Thyroid gland (tissue), 4 donors: ENCODE data around the gene INPP5F. TPM values are rescaled to one million over a fixed set of nuclear protein-coding genes. Genes with fewer than 3 reads are reported as not detected.

ENCODE experiments used
- DNase-seq, 2 donors: peaks; one replicate each; pipeline ENCODE4 v3.0.0-alpha.2; 2019
- H3K27ac ChIP-seq, 3 donors: fragments of 200-600 bp; sonication (generic); 1 replicate in 2 of 3; 2 replicates in 1 of 3; pipeline ENCODE4 v1.5.1; 2016 to 2019; ENCODE audit warnings: mild to moderate bottlenecking in 1 of 3, moderate library complexity in 1 of 3
- H3K27me3 ChIP-seq: fragments of 200-600 bp; sonication (generic); one replicate; pipeline ENCODE4 v1.5.1; 2019
- H3K36me3 ChIP-seq, 2 donors: fragments of 200-600 bp; sonication (generic); one replicate each; pipeline ENCODE4 v1.5.1; 2016 to 2019
- H3K4me1 ChIP-seq, 2 donors: fragments of 200-600 bp; sonication (generic); one replicate each; pipeline ENCODE4 v1.5.1; 2017 to 2019
- H3K4me3 ChIP-seq, 3 donors: fragments of 200-600 bp; sonication (generic); replicated peaks in 1 of 3; 1 replicate in 2 of 3; 2 replicates in 1 of 3; pipeline ENCODE4 v1.5.1; 2016; ENCODE audit warnings: mild to moderate bottlenecking in 1 of 3
- H3K9me3 ChIP-seq: fragments of 200-600 bp; sonication (generic); one replicate; pipeline ENCODE4 v1.5.1; 2017
- CTCF ChIP-seq, 6 experiments: fragments of 200-600 bp in 3 of 6; fragments of 450-650 bp in 3 of 6; sonication (generic) in 3 of 6; IDR thresholded peaks; one replicate each; pipeline ENCODE4 v1.5.1; 2016 to 2019; ENCODE audit warnings: antibody characterized with exemption in 6 of 6, mild to moderate bottlenecking in 2 of 6, inconsistent platforms in 1 of 6, moderate library complexity in 1 of 6
- POLR2A ChIP-seq, 2 donors: fragments of 450-650 bp; IDR thresholded peaks; one replicate each; pipeline ENCODE4 v1.6.1; 2017; ENCODE audit warnings: antibody characterized with exemption in 2 of 2, mild to moderate bottlenecking in 2 of 2, moderate library complexity in 1 of 2
- WGBS, 2 donors: methylation state at CpG; one replicate each; pipeline ENCODE4 v1.1.5; 2017; 5-methylcytosine and 5-hydroxymethylcytosine counted together
- intact Hi-C: fragments of 100-400 bp; cut with DNase I; formaldehyde crosslinking; loops from one replicate; pipeline ENCODE4 v1.15.1; 2023
- total RNA-seq, 4 donors: library from RNA; depleted of rRNA; stranded (reverse); fragments of >200 nt; gene quantifications; one replicate each; pipeline ENCODE4 v1.2.3, GENCODE V29; 2016

Gene INPP5F, protein sequence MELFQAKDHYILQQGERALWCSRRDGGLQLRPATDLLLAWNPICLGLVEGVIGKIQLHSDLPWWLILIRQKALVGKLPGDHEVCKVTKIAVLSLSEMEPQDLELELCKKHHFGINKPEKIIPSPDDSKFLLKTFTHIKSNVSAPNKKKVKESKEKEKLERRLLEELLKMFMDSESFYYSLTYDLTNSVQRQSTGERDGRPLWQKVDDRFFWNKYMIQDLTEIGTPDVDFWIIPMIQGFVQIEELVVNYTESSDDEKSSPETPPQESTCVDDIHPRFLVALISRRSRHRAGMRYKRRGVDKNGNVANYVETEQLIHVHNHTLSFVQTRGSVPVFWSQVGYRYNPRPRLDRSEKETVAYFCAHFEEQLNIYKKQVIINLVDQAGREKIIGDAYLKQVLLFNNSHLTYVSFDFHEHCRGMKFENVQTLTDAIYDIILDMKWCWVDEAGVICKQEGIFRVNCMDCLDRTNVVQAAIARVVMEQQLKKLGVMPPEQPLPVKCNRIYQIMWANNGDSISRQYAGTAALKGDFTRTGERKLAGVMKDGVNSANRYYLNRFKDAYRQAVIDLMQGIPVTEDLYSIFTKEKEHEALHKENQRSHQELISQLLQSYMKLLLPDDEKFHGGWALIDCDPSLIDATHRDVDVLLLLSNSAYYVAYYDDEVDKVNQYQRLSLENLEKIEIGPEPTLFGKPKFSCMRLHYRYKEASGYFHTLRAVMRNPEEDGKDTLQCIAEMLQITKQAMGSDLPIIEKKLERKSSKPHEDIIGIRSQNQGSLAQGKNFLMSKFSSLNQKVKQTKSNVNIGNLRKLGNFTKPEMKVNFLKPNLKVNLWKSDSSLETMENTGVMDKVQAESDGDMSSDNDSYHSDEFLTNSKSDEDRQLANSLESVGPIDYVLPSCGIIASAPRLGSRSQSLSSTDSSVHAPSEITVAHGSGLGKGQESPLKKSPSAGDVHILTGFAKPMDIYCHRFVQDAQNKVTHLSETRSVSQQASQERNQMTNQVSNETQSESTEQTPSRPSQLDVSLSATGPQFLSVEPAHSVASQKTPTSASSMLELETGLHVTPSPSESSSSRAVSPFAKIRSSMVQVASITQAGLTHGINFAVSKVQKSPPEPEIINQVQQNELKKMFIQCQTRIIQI
- total RNA-seq, result 10 to 100 TPM; 12.6 to 14.9 (median 13.4) TPM

DNA sequence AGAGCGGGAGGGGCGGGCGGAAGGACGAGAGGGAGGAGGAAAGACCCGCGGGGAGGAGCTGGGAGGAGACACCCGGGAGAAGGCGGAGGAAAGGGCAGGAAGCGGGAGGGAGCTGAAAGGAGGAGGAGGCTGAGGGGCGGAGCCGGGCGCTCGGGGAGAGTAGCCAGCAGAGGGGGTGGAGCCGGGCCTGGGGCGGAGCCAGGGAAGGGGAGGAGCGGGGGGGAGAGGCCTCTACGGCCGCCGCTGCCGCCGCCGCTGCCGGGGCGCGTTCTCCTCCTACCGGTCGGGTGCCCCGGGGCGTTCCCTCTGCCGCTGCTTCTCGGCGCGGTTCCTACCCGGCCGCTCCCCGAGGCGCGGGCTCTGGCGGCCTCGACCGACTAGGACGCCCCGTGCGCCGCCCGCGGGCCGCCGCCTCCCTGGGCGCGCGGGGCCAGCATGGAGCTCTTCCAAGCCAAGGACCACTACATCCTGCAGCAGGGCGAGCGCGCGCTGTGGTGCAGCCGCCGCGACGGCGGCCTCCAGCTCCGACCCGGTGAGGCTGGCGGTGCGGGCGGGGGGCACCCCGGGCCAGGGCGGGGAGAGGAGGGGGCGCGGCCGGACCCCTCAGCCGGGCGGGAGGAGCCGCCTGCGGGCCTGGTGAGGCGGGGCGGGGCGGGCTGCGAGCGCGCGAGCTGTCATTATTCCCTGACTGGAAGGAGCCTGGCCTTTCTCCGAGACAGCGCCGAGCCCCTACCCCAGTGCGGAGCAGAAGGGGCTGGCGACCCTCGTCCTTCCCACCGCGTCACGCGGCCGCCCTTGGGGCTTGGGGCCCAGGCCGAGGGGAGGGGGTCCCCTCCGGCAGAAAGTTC lies at the start of gene INPP5F:
TSS of gene INPP5F (plus strand) at position 223 of the 848 bp plus-strand sequence. CDS start at position 436, 213 bp downstream.
- Histone ChIP-seq H3K36me3 (no peaks in the 10 kb centered on the region), H3K27ac (peak within 1 kb of the TSS; percentile 77 to 96 (median 96)), H3K27me3 (no peaks in the 10 kb centered on the region), H3K4me3 (peak within 1 kb of the TSS; percentile 81 to 97 (median 82)), H3K4me1 (peaks cover 18 to 21% of the 10 kb centered on the region in 2 donors), H3K9me3 (no peaks in the 10 kb centered on the region)
- TF ChIP-seq CTCF (IDR thresholded peaks at IDR 0.05) (peak in 3 of 6 experiments; percentile 38 to 49 (median 48)), POLR2A (IDR thresholded peaks at IDR 0.05) (no peak)
- peak; percentile 99 to 100 for DNase-seq
- 0% methylated on average over 15 to 36 of the region's 95 CpGs for WGBS, 2 donors
- intact Hi-C loops, result no loop called here

DNA sequence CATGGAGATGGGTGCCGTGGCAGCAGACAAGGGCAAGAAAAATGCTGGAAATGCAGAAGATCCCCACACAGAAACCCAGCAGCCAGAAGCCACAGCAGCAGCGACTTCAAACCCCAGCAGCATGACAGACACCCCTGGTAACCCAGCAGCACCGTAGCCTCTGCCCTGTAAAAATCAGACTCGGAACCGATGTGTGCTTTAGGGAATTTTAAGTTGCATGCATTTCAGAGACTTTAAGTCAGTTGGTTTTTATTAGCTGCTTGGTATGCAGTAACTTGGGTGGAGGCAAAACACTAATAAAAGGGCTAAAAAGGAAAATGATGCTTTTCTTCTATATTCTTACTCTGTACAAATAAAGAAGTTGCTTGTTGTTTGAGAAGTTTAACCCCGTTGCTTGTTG lies 48.7 kb upstream of the INPP5F start:
- peaks cover 0 to 18% of the 10 kb centered on the region in 2 donors for H3K4me1 ChIP-seq
- no peak overlapping the region for H3K27ac ChIP-seq
- no peaks in the 10 kb centered on the region for H3K9me3 ChIP-seq
- intact Hi-C loops, result no loop called here
- TF ChIP-seq CTCF (IDR thresholded peaks at IDR 0.05) (no peak), POLR2A (IDR thresholded peaks at IDR 0.05) (no peak)
- no peaks in the 10 kb centered on the region for H3K27me3 ChIP-seq
- H3K4me3 ChIP-seq, result no peak overlapping the region
- DNase-seq, result no peak
- peaks cover 55 to 56% of the 10 kb centered on the region in 2 donors for H3K36me3 ChIP-seq
- 94 to 97% methylated on average over 6 of the region's 6 CpGs for WGBS, 2 donors

DNA sequence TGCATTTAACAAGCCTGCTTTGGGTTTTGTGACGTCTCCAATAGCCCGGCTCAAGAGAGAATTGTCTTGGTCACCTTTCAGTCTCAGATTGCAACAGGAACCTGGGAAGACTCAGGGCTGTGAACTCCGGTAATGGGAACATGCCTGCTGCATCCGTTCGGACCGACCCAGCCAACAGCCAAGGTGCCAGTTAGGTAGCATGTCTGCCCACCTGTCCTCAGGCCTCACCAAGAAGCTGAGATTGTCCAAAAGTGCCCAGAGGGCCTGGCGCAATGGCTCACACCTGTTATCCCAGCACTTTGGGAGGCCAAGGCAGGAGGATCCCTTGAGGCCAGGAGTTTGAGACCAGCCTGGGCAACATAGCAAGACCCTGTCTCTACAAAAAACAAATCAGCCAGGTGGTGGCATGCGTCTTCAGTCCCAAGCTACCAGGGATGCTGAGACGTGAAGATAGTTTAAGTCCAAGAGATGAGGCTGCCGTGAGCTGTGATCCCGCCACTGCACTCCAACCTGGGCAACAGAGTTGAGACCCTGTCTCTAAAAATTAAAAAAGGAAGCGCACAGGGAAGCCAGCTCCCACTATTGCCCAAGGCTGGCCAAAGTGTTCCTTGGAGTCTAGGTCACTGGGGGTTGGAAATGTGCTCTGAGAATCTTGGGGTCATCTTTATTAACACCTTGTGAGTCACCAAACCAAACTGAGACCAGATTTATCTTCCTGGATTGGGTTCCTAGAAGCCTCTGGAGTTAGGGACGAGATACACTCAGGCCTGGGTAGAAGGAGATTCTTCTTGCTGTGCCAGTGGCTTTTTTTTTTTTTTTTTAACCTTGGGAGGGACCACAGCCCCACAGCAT lies 47.7 kb upstream of the INPP5F start:
- no peak overlapping the region for H3K27ac ChIP-seq
- H3K9me3 ChIP-seq, result no peaks in the 10 kb centered on the region
- H3K4me1 ChIP-seq, result peaks cover 0 to 23% of the 10 kb centered on the region in 2 donors
- no peak for TF ChIP-seq CTCF (IDR thresholded peaks at IDR 0.05)
- TF ChIP-seq POLR2A (IDR thresholded peaks at IDR 0.05), result no peak
- WGBS, 2 donors, result 94 to 95% methylated on average over 13 of the region's 13 CpGs
- H3K36me3 ChIP-seq, result peaks cover 44 to 46% of the 10 kb centered on the region in 2 donors
- no peaks in the 10 kb centered on the region for H3K27me3 ChIP-seq
- no peak overlapping the region for H3K4me3 ChIP-seq
- DNase-seq, result no peak
- intact Hi-C loops, result no loop called here

GRCh38 chr10:119679480-119679829 lies 46.4 kb upstream of the INPP5F start:
- Histone ChIP-seq H3K4me1 (peaks cover 0 to 23% of the 10 kb centered on the region in 2 donors), H3K27me3 (no peaks in the 10 kb centered on the region), H3K9me3 (no peaks in the 10 kb centered on the region), H3K36me3 (peaks cover 32 to 35% of the 10 kb centered on the region in 2 donors), H3K4me3 (no peak overlapping the region), H3K27ac (no peak overlapping the region)
- WGBS, 2 donors, result 88 to 97% methylated on average over 7 of the region's 7 CpGs
- intact Hi-C loops, result no loop called here
- no peak for DNase-seq
- TF ChIP-seq POLR2A (IDR thresholded peaks at IDR 0.05) (no peak), CTCF (IDR thresholded peaks at IDR 0.05) (no peak)
